HepG2 (cell line): ENCODE measurements around the gene MIB2. TPM values are rescaled to one million over a fixed set of nuclear protein-coding genes. Genes with fewer than 3 reads are reported as not detected.

ENCODE experiments used
- ARNT ChIP-seq: fragments of 450-650 bp; IDR thresholded peaks from 2 replicates; pipeline ENCODE4 v1.6.1; 2017
- CENPX ChIP-seq: sonication (generic); formaldehyde crosslinking; IDR thresholded peaks from 2 replicates; pipeline ENCODE4 v1.9.0; 2021; ENCODE audit warnings: mild to moderate bottlenecking, missing genetic modification reagents, moderate library complexity
- FOXP4 ChIP-seq: sonication (generic); formaldehyde crosslinking; IDR thresholded peaks from 2 replicates; pipeline ENCODE4 v1.4.0; 2020; ENCODE audit warnings: missing genetic modification reagents
- HDAC1 ChIP-seq: sonication (generic); formaldehyde crosslinking; IDR thresholded peaks from 2 replicates; pipeline ENCODE4 v1.5.1; 2020; ENCODE audit warnings: mild to moderate bottlenecking, missing genetic modification reagents
- HNF1A ChIP-seq, 2 experiments: sonication (generic) in 1 of 2; formaldehyde crosslinking in 1 of 2; IDR thresholded peaks; 2 replicates each; pipeline versions ENCODE4 v1.4.0 to v1.6.1; 2016 to 2020; ENCODE audit warnings: borderline replicate concordance in 1 of 2, low read depth in 1 of 2, mild to moderate bottlenecking in 1 of 2, missing genetic modification reagents in 1 of 2
- PHF8 ChIP-seq: sonication (generic); formaldehyde crosslinking; IDR thresholded peaks from 2 replicates; pipeline ENCODE4 v1.5.0; 2020; ENCODE audit warnings: missing genetic modification reagents
- UBTF ChIP-seq: sonication (generic); formaldehyde crosslinking; IDR thresholded peaks from 2 replicates; pipeline ENCODE4 v1.4.0; 2020; ENCODE audit warnings: mild to moderate bottlenecking, missing genetic modification reagents
- XRCC5 ChIP-seq: fragments of 200-400 bp; formaldehyde crosslinking; optimal IDR thresholded peaks from 2 replicates; pipeline ENCODE3; 2017; ENCODE audit warnings: mild to moderate bottlenecking, low read length
- ZBTB37 ChIP-seq: sonication (generic); formaldehyde crosslinking; IDR thresholded peaks from 2 replicates; pipeline ENCODE4 v1.4.0; 2020; ENCODE audit warnings: mild to moderate bottlenecking, missing genetic modification reagents
- ZBTB42 ChIP-seq: sonication (generic); formaldehyde crosslinking; IDR thresholded peaks from 2 replicates; pipeline ENCODE4 v1.5.0; 2020; ENCODE audit warnings: mild to moderate bottlenecking, missing genetic modification reagents
- ZNF768 ChIP-seq: sonication (generic); formaldehyde crosslinking; IDR thresholded peaks from 2 replicates; pipeline ENCODE4 v1.4.0; 2020; ENCODE audit warnings: missing genetic modification reagents
- polyA plus RNA-seq, 8 experiments: library from polyadenylated mRNA; depleted of rRNA in 3 of 8; stranded (reverse) in 7 of 8; unstranded in 1 of 8; fragments of >200 nt; fragmentation: Illumina TruSeq in 4 of 8; extraction: Trizol in 4 of 8; gene quantifications; 2 replicates each; pipeline versions ENCODE4 v1.2.1 to v1.2.3, GENCODE V29; 2011 to 2016; ENCODE audit warnings: low read depth in 4 of 8, missing spikeins in 1 of 8, mixed read lengths in 1 of 8; ENCODE audit not compliant: insufficient read depth in 1 of 8
- total RNA-seq, 5 experiments: library from RNA; depleted of rRNA; stranded (reverse); fragments of >200 nt; fragmentation: Illumina TruSeq; extraction: Trizol; gene quantifications; 2 replicates each; pipeline ENCODE4 v1.2.3, GENCODE V29; 2016; ENCODE audit warnings: low read depth in 1 of 5
- TF ChIP-seq, protein P1 (sequence below): sonication (generic); formaldehyde crosslinking; IDR thresholded peaks from 2 replicates; pipeline ENCODE4 v1.4.0; 2020; ENCODE audit warnings: missing genetic modification reagents, borderline replicate concordance

The MIB2 gene
- total and polyA plus RNA-seq, 2 of the 13 experiments (the other 11 are each of a cell fraction or from before 2014, with no cell fraction given): 19.9 to 30.4 TPM

DNA sequence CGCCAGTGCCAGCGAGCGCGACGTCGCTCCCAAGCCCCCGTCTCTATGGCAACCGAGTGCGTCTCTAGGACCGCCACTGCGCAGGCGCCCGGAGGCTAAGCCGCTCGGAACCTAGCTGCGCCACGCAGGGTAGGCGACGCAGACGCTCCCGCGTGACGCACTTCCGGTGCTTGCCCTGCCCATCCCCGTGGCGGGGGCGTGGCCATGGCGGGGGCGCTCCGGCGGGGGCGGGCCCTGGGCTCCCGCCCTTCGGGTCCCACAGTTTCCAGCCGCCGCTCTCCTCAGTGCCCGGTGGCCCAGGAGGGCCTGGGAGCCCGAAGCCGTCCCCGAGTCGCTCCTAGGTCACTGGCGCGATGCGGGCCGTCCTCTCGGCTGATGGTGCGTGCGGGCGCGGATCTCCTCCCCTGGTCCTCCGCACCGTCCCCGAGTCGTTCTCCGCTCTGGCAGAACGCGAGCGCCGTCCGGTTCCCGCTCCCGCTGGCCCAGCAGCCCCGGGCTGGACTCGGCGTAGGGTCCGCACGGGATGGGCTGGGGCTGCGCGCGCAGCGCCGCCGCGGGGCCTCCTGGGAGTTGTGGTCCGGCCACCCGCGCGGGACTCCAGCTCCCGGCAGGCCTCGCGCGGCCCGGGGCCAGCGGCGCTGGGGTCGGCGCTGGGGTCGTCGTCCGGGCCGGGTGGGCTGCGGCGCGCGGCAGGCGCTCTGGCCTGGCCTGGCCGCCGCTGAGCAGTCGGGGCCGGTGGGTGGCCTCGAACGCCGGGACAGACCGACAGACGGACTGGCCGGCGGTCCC, at the start of gene MIB2 (continued):
- TF ChIP-seq ZBTB37 (CRISPR knock-in tag): no peak
- no peak; the same call in 1 of the 2 replicates for TF ChIP-seq FOXP4 (CRISPR knock-in tag)
- TF ChIP-seq HDAC1: peak; percentile 70
- TF ChIP-seq, protein P1, sequence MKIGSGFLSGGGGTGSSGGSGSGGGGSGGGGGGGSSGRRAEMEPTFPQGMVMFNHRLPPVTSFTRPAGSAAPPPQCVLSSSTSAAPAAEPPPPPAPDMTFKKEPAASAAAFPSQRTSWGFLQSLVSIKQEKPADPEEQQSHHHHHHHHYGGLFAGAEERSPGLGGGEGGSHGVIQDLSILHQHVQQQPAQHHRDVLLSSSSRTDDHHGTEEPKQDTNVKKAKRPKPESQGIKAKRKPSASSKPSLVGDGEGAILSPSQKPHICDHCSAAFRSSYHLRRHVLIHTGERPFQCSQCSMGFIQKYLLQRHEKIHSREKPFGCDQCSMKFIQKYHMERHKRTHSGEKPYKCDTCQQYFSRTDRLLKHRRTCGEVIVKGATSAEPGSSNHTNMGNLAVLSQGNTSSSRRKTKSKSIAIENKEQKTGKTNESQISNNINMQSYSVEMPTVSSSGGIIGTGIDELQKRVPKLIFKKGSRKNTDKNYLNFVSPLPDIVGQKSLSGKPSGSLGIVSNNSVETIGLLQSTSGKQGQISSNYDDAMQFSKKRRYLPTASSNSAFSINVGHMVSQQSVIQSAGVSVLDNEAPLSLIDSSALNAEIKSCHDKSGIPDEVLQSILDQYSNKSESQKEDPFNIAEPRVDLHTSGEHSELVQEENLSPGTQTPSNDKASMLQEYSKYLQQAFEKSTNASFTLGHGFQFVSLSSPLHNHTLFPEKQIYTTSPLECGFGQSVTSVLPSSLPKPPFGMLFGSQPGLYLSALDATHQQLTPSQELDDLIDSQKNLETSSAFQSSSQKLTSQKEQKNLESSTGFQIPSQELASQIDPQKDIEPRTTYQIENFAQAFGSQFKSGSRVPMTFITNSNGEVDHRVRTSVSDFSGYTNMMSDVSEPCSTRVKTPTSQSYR (CRISPR knock-in tag): no peak
- TF ChIP-seq ZBTB42 (CRISPR knock-in tag): peak; percentile 94
- TF ChIP-seq PHF8 (CRISPR knock-in tag): peak; percentile 95
- no peak for TF ChIP-seq HNF1A (IDR thresholded peaks at IDR 0.05; ENCODE audit: low read depth)
- peak; percentile 80 for TF ChIP-seq HNF1A (CRISPR knock-in tag; IDR thresholded peaks at IDR 0.05; ENCODE audit: borderline replicate concordance)
- no peak for TF ChIP-seq ARNT
- TF ChIP-seq UBTF: peak; percentile 69
- no peak for TF ChIP-seq XRCC5
- TF ChIP-seq ZNF768 (CRISPR knock-in tag): peak; percentile 81
- TF ChIP-seq CENPX: no peak
